Measurements from ENCODE around the gene MT1E. TPM values are rescaled to one million over a fixed set of nuclear protein-coding genes. Genes with fewer than 3 reads are reported as not detected.

The MT1E gene
- polyA plus RNA-seq, 1 experiment = 153 TPM

GRCh38 chr16:56623637-56624036 is 1.9 kb upstream of the MT1E start:
- POLR2A ChIA-PET = interaction anchor here (4.8 kb wide), 1 partner anchor 14 kb away, joined by 201 read pairs; the partner anchor contains the start of gene MT2A
- no peak for TF ChIP-seq CTCF (IDR thresholded peaks at IDR 0.05; ENCODE audit: low read depth, low read length)
- no peak for DNase-seq (ENCODE audit: low read depth, low spot score)
- Histone ChIP-seq H3K9me3 (ENCODE audit: control insufficient read depth, insufficient read depth, low read length) (no peaks in the 10 kb centered on the region), H3K27ac (ENCODE audit: low read depth, low read length) (no peak overlapping the region), H3K27me3 (ENCODE audit: control insufficient read depth, insufficient read depth, low read length) (no peaks in the 10 kb centered on the region), H3K4me3 (ENCODE audit: low read depth, low read length) (no peak overlapping the region)
- CTCF ChIA-PET = interaction anchor here (0.6 kb wide), 1 partner anchor 59 kb away, joined by 3 read pairs; no protein-coding TSS in a partner anchor

GRCh38 chr16:56625943-56626654 is 518 bp downstream of the MT1E start:
- no peak for DNase-seq (ENCODE audit: low read depth, low spot score)
- H3K4me3 ChIP-seq (ENCODE audit: low read depth, low read length) = peak overlapping the region; percentile 73
- H3K27me3 ChIP-seq (ENCODE audit: control insufficient read depth, insufficient read depth, low read length) = peaks cover under 1% of the 10 kb centered on the region
- no peaks in the 10 kb centered on the region for H3K9me3 ChIP-seq (ENCODE audit: control insufficient read depth, insufficient read depth, low read length)
- CTCF ChIA-PET = interaction anchor here (0.6 to 1.2 kb wide), 3 partner anchors 75 to 112 kb away, joined by 3 to 7 read pairs (median 3); no protein-coding TSS in a partner anchor
- POLR2A ChIA-PET = interaction anchor here (0.6 to 4.8 kb wide), 21 partner anchors 9 to 304 kb away, joined by 3 to 201 read pairs (median 4); partner anchors contain the start of genes MT1F, MT1G, MT1X and MT2A
- TF ChIP-seq CTCF (IDR thresholded peaks at IDR 0.05; ENCODE audit: low read depth, low read length) = no peak
- H3K27ac ChIP-seq (ENCODE audit: low read depth, low read length) = peak overlapping the region; percentile 78

GRCh38 chr16:56626685-56627084 is 1.1 kb downstream of the MT1E start:
- ChIA-PET CTCF (interaction anchor here (1.1 to 1.2 kb wide), 2 partner anchors 74 to 113 kb away, joined by 3 to 7 read pairs; no protein-coding TSS in a partner anchor), POLR2A (interaction anchor here (0.7 to 4.8 kb wide), 6 partner anchors 10 to 304 kb away, joined by 3 to 201 read pairs (median 14); partner anchors contain the start of genes MT1X and MT2A)
- H3K9me3 ChIP-seq (ENCODE audit: control insufficient read depth, insufficient read depth, low read length) = no peaks in the 10 kb centered on the region
- no peak for TF ChIP-seq CTCF (IDR thresholded peaks at IDR 0.05; ENCODE audit: low read depth, low read length)
- DNase-seq (ENCODE audit: low read depth, low spot score) = no peak
- H3K4me3 ChIP-seq (ENCODE audit: low read depth, low read length) = peak overlapping the region; percentile 73
- H3K27ac ChIP-seq (ENCODE audit: low read depth, low read length) = peak overlapping the region; percentile 47
- H3K27me3 ChIP-seq (ENCODE audit: control insufficient read depth, insufficient read depth, low read length) = peaks cover 2% of the 10 kb centered on the region

GRCh38 chr16:56628486-56629350 is 3.1 kb downstream of the MT1E start:
- no peak overlapping the region for H3K4me3 ChIP-seq (ENCODE audit: low read depth, low read length)
- no peak for TF ChIP-seq CTCF (IDR thresholded peaks at IDR 0.05; ENCODE audit: low read depth, low read length)
- no peak for DNase-seq (ENCODE audit: low read depth, low spot score)
- H3K27me3 ChIP-seq (ENCODE audit: control insufficient read depth, insufficient read depth, low read length) = peaks cover 21% of the 10 kb centered on the region
- no peaks in the 10 kb centered on the region for H3K9me3 ChIP-seq (ENCODE audit: control insufficient read depth, insufficient read depth, low read length)
- H3K27ac ChIP-seq (ENCODE audit: low read depth, low read length) = no peak overlapping the region
- CTCF ChIA-PET = no interaction called here
- POLR2A ChIA-PET = interaction anchor here (0.7 kb wide), 3 partner anchors 22 to 178 kb away, joined by 4 to 6 read pairs (median 5); partner anchors contain the start of gene MT1X

Measured in AG04450 (cell line).